Endothelial cell (in vitro differentiated cells): ENCODE measurements around the gene U2AF1L4. TPM values are rescaled to one million over a fixed set of nuclear protein-coding genes. Genes with fewer than 3 reads are reported as not detected.

Source experiments
- DNase-seq: peaks from one replicate; pipeline ENCODE4 v3.0.0; 2021; ENCODE audit warnings: low spot score
- H3K27ac Mint-ChIP-seq: one replicate; pipeline ENCODE4 v1.8.0; 2021; ENCODE audit warnings: mixed read lengths, inconsistent platforms; ENCODE audit not compliant: unreplicated experiment
- H3K27me3 Mint-ChIP-seq: one replicate; pipeline ENCODE4 v1.8.0; 2021; ENCODE audit warnings: mild to moderate bottlenecking, moderate library complexity, mixed read lengths, inconsistent platforms; ENCODE audit not compliant: unreplicated experiment
- H3K36me3 Mint-ChIP-seq: one replicate; pipeline ENCODE4 v1.8.0; 2021; ENCODE audit warnings: mild to moderate bottlenecking, low read depth, mixed read lengths, inconsistent platforms; ENCODE audit not compliant: unreplicated experiment
- H3K4me1 Mint-ChIP-seq: one replicate; pipeline ENCODE4 v1.8.0; 2021; ENCODE audit warnings: mild to moderate bottlenecking, mixed read lengths, inconsistent platforms; ENCODE audit not compliant: unreplicated experiment
- H3K4me3 Mint-ChIP-seq: one replicate; pipeline ENCODE4 v1.8.0; 2021; ENCODE audit warnings: mild to moderate bottlenecking, mixed read lengths, inconsistent platforms; ENCODE audit not compliant: unreplicated experiment
- H3K9me3 Mint-ChIP-seq: one replicate; pipeline ENCODE4 v1.8.0; 2021; ENCODE audit warnings: mixed read lengths, inconsistent platforms; ENCODE audit not compliant: unreplicated experiment
- total RNA-seq: library from RNA; stranded (reverse); fragmentation: NEBNext Ultra II Directional; extraction: Animal tissue kit (Norgen Biotek cat#: 25700); gene quantifications from one replicate; pipeline ENCODE4 v1.2.1, GENCODE V29; 2021; ENCODE audit not compliant: unreplicated experiment
- TF ChIP-seq, protein P1 (sequence below): fragments of 200-600 bp; sonication (generic); IDR thresholded peaks from one replicate; pipeline ENCODE4 v1.5.0; 2021; ENCODE audit warnings: antibody characterized with exemption; ENCODE audit not compliant: unreplicated experiment

U2AF1L4 gene
- total RNA-seq, 1 donor from 2014 or later = 12.0 TPM

DNA sequence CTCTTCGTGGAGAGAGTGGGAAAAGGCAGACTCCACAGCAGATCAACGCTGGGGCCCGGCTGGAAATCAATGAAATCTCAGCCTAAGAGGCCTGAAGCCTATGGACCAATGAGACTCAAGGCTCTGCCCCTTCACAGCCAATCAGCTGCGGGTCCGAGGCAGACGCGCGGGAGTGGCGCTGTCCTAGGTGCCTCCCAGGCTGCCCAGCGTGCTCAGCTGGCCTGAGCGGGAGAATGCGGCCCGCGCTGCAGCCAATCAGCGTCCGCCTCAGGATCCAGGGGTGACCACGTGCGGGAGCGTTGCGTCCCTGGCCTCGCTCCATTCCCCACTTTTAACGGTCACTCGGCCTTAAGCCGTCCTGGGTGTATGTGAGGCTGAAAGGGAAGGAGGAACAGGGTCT, 41.0 kb downstream of the U2AF1L4 start, which contains the start of gene ZBTB32:
TSS of gene ZBTB32 (plus strand) at position 341 of the 400 bp plus-strand sequence. CDS start 10,069 bp downstream, outside the sequence.
- Mint-ChIP-seq H3K27ac (no peak within 1 kb of the TSS), H3K4me3 (no peak within 1 kb of the TSS), H3K27me3 (peaks cover 4% of the 10 kb centered on the region), H3K36me3 (no peaks in the 10 kb centered on the region), H3K9me3 (no peaks in the 10 kb centered on the region), H3K4me1 (peaks cover 3% of the 10 kb centered on the region)
- peak; percentile 37 for DNase-seq
- TF ChIP-seq, protein P1, sequence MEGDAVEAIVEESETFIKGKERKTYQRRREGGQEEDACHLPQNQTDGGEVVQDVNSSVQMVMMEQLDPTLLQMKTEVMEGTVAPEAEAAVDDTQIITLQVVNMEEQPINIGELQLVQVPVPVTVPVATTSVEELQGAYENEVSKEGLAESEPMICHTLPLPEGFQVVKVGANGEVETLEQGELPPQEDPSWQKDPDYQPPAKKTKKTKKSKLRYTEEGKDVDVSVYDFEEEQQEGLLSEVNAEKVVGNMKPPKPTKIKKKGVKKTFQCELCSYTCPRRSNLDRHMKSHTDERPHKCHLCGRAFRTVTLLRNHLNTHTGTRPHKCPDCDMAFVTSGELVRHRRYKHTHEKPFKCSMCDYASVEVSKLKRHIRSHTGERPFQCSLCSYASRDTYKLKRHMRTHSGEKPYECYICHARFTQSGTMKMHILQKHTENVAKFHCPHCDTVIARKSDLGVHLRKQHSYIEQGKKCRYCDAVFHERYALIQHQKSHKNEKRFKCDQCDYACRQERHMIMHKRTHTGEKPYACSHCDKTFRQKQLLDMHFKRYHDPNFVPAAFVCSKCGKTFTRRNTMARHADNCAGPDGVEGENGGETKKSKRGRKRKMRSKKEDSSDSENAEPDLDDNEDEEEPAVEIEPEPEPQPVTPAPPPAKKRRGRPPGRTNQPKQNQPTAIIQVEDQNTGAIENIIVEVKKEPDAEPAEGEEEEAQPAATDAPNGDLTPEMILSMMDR = no peak

GRCh38 chr19:35703343-35703742, 41.9 kb downstream of the U2AF1L4 start:
- H3K9me3 Mint-ChIP-seq = no peaks in the 10 kb centered on the region
- TF ChIP-seq, protein P1 = no peak
- H3K27me3 Mint-ChIP-seq = peaks cover 4% of the 10 kb centered on the region
- H3K36me3 Mint-ChIP-seq = no peaks in the 10 kb centered on the region
- H3K4me3 Mint-ChIP-seq = no peak overlapping the region
- DNase-seq = no peak
- peaks cover 3% of the 10 kb centered on the region for H3K4me1 Mint-ChIP-seq
- H3K27ac Mint-ChIP-seq = no peak overlapping the region

GRCh38 chr19:35702223-35703012, 42.8 kb downstream of the U2AF1L4 start:
- peaks cover 3% of the 10 kb centered on the region for H3K4me1 Mint-ChIP-seq
- TF ChIP-seq, protein P1 = no peak
- H3K9me3 Mint-ChIP-seq = no peaks in the 10 kb centered on the region
- DNase-seq = peak; percentile 88
- H3K36me3 Mint-ChIP-seq = no peaks in the 10 kb centered on the region
- H3K27me3 Mint-ChIP-seq = peaks cover 4% of the 10 kb centered on the region
- peak overlapping the region; percentile 97 for H3K4me3 Mint-ChIP-seq
- H3K27ac Mint-ChIP-seq = peak overlapping the region; percentile 37

- TF ChIP-seq, protein P1 = no peak
- H3K4me3 Mint-ChIP-seq = no peak overlapping the region
- no peaks in the 10 kb centered on the region for H3K36me3 Mint-ChIP-seq
- no peaks in the 10 kb centered on the region for H3K4me1 Mint-ChIP-seq
- no peak for DNase-seq
- peaks cover 1% of the 10 kb centered on the region for H3K27me3 Mint-ChIP-seq
- H3K9me3 Mint-ChIP-seq = no peaks in the 10 kb centered on the region
- no peak overlapping the region for H3K27ac Mint-ChIP-seq
Observed at GRCh38 chr19:35696835-35697234, 48.4 kb downstream of the U2AF1L4 start.

DNA sequence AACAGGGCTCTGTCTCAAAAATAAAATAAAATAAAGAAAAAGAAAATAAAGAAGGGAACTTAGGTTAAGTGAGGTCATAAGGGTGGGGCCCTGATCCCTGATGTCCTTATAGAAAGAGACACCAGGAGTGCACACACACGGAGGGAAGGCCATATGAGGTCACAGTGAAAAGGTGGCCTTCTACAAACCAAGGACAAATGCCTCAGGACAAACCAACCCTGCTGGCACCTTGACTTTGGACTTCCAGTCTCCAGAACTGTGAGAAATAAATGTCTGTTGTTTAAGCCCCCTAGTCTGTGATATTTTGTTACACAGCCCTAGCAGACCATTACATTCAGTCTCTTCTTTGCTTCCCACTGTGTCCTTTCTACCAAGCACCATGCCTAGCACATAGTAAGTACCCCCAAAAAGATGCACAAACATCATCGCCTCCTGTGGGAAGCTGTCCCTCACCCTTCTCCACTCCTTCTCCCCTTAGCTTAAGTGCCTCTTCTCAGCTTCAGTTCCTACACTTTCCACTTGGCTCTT, 49.3 kb downstream of the U2AF1L4 start:
- Mint-ChIP-seq H3K36me3 (no peaks in the 10 kb centered on the region), H3K4me3 (no peak overlapping the region), H3K27ac (no peak overlapping the region), H3K9me3 (no peaks in the 10 kb centered on the region), H3K4me1 (no peaks in the 10 kb centered on the region), H3K27me3 (peaks cover 1% of the 10 kb centered on the region)
- DNase-seq = no peak
- TF ChIP-seq, protein P1 = no peak
